ENCODE results near the gene PDILT.

GRCh38 chr16:20401066-20401465 lies 3.5 kb downstream of the PDILT start:
- TF ChIP-seq GATAD2B (IDR thresholded peaks at IDR 0.05; ENCODE audit: borderline replicate concordance), result no peak
- no peak for TF ChIP-seq CTCF (IDR thresholded peaks at IDR 0.05 in 2 of 3, conservative IDR thresholded peaks at IDR 0.05 in 1 of 3; ENCODE audit: insufficient read depth in 2 of 3, low read depth in 1 of 3, low read length in 3 of 3)
- TF ChIP-seq POU5F1 (IDR thresholded peaks at IDR 0.05; ENCODE audit: borderline replicate concordance, low read depth, low read length, partially characterized antibody), result no peak
